ENCODE measurements around the gene PNLIPRP2. TPM values are rescaled to one million over a fixed set of nuclear protein-coding genes. Genes with fewer than 3 reads are reported as not detected.

Gene PNLIPRP2
- total RNA-seq, 1 donor from 2014 or later = 1.6 TPM

DNA sequence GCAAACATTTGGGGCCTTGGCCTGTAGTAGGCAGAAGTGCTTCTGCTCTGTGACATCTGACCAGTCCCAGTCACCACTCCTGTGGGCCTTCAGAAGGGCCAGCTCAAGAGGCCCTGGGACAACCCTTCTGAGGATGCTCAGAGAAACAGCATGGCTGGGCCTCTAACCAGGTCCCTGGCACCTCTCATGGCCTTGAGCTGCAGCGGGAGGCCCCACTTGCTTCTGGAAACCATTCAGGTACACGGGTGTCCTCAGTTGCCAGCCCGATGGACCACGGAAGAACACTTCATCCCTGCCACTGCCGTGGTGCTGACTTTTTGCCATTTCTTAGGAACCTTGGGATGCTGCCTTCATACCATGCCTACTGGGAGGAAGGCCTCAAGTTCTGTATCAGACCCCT lies 64.0 kb downstream of the PNLIPRP2 start:
- H3K4me3 Mint-ChIP-seq = no peak overlapping the region
- DNase-seq (ENCODE audit: low spot score) = no peak
- Histone ChIP-seq H3K9me3 (ENCODE audit: low read depth) (no peaks in the 10 kb centered on the region), H3K4me3 (no peak overlapping the region), H2AFZ (replicated peaks) (no peak overlapping the region), H4K20me1 (ENCODE audit: low read depth) (no peaks in the 10 kb centered on the region), H3K9ac (no peak overlapping the region), H3K4me1 (no peaks in the 10 kb centered on the region), H3K27me3 (no peaks in the 10 kb centered on the region), H3K79me2 (ENCODE audit: low read depth) (no peaks in the 10 kb centered on the region), H3K4me2 (no peak overlapping the region), H3K36me3 (no peaks in the 10 kb centered on the region), H3K27ac (no peak overlapping the region), H3F3A (ENCODE audit: low read depth) (no peaks in the 10 kb centered on the region)
- peaks cover 2% of the 10 kb centered on the region for H3K4me1 Mint-ChIP-seq
- TF ChIP-seq EZH2phosphoT487 (IDR thresholded peaks at IDR 0.05) = no peak
- TF ChIP-seq, protein P1, sequence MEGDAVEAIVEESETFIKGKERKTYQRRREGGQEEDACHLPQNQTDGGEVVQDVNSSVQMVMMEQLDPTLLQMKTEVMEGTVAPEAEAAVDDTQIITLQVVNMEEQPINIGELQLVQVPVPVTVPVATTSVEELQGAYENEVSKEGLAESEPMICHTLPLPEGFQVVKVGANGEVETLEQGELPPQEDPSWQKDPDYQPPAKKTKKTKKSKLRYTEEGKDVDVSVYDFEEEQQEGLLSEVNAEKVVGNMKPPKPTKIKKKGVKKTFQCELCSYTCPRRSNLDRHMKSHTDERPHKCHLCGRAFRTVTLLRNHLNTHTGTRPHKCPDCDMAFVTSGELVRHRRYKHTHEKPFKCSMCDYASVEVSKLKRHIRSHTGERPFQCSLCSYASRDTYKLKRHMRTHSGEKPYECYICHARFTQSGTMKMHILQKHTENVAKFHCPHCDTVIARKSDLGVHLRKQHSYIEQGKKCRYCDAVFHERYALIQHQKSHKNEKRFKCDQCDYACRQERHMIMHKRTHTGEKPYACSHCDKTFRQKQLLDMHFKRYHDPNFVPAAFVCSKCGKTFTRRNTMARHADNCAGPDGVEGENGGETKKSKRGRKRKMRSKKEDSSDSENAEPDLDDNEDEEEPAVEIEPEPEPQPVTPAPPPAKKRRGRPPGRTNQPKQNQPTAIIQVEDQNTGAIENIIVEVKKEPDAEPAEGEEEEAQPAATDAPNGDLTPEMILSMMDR (IDR thresholded peaks at IDR 0.05) = no peak
- no peak for TF ChIP-seq EZH2 (IDR thresholded peaks at IDR 0.05)
- peaks cover 1% of the 10 kb centered on the region for H3K36me3 Mint-ChIP-seq
- no peaks in the 10 kb centered on the region for H3K9me3 Mint-ChIP-seq
- no peak overlapping the region for H3K27ac Mint-ChIP-seq
- peaks cover 5% of the 10 kb centered on the region for H3K27me3 Mint-ChIP-seq (ENCODE audit: insufficient read depth, low read depth)

DNA sequence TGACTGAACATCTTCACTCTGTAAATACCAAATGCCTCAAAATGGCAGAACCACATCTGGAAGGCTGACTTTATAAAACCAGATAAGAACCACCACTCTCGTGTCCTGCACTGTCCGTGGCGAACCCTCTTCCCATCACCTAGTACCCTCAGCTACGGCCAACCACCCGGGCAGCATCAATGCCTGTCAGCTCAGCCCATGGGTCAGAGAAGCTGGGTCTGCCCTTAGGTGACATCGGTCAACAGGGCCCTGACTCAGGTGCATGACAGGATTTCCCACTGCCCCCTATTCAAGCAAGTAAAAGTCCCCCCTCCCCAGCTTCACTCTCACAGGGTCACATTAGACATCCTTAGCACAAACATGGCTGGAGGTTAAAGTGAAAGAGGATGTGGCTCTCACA lies 65.1 kb downstream of the PNLIPRP2 start:
- DNase-seq (ENCODE audit: low spot score) = no peak
- peak overlapping the region; percentile 29 for H3K27ac Mint-ChIP-seq
- H3K9me3 ChIP-seq (ENCODE audit: low read depth) = no peaks in the 10 kb centered on the region
- no peaks in the 10 kb centered on the region for H3K9me3 Mint-ChIP-seq
- no peak overlapping the region for H3K9ac ChIP-seq
- peaks cover 8% of the 10 kb centered on the region for H3K4me1 Mint-ChIP-seq
- no peaks in the 10 kb centered on the region for H3K36me3 ChIP-seq
- H3K4me2 ChIP-seq = no peak overlapping the region
- no peaks in the 10 kb centered on the region for H4K20me1 ChIP-seq (ENCODE audit: low read depth)
- H3K27ac ChIP-seq = no peak overlapping the region
- no peaks in the 10 kb centered on the region for H3K4me1 ChIP-seq
- TF ChIP-seq, protein P1 (IDR thresholded peaks at IDR 0.05) = no peak
- TF ChIP-seq EZH2 (IDR thresholded peaks at IDR 0.05) (no peak), EZH2phosphoT487 (IDR thresholded peaks at IDR 0.05) (no peak)
- H3K4me3 Mint-ChIP-seq = no peak overlapping the region
- no peaks in the 10 kb centered on the region for H3F3A ChIP-seq (ENCODE audit: low read depth)
- H3K36me3 Mint-ChIP-seq = peaks cover 1% of the 10 kb centered on the region
- H3K4me3 ChIP-seq = no peak overlapping the region
- no peaks in the 10 kb centered on the region for H3K79me2 ChIP-seq (ENCODE audit: low read depth)
- H2AFZ ChIP-seq (replicated peaks) = no peak overlapping the region
- H3K27me3 ChIP-seq = no peaks in the 10 kb centered on the region
- peaks cover 9% of the 10 kb centered on the region for H3K27me3 Mint-ChIP-seq (ENCODE audit: insufficient read depth, low read depth)

DNA sequence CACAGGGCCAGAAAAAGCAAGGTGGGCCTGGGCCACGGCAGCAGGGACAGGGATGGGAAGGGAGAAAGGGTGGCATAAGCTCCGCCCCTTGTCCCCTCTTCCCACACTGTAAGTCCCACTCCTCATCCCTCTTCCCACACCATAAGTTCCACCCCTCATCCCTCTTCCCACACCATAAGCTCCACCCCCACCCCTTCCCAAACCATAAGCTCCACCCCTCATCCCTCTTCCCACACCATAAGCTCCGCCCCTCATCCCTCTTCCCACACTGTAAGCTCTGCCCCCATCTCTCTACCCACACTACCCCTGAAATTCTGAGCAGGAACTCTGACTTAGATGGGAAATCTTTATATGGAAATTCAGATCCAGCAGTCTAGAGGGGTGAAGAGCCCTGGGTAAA lies 65.9 kb downstream of the PNLIPRP2 start:
- no peak overlapping the region for H3K9ac ChIP-seq
- H3K4me3 ChIP-seq = no peak overlapping the region
- H4K20me1 ChIP-seq (ENCODE audit: low read depth) = no peaks in the 10 kb centered on the region
- no peaks in the 10 kb centered on the region for H3K79me2 ChIP-seq (ENCODE audit: low read depth)
- TF ChIP-seq EZH2 (IDR thresholded peaks at IDR 0.05) (no peak), EZH2phosphoT487 (IDR thresholded peaks at IDR 0.05) (no peak)
- TF ChIP-seq, protein P1 (IDR thresholded peaks at IDR 0.05) = no peak
- no peaks in the 10 kb centered on the region for H3K27me3 ChIP-seq
- H2AFZ ChIP-seq (replicated peaks) = no peak overlapping the region
- H3F3A ChIP-seq (ENCODE audit: low read depth) = no peaks in the 10 kb centered on the region
- Mint-ChIP-seq H3K4me3 (no peak overlapping the region), H3K27me3 (ENCODE audit: insufficient read depth, low read depth) (peaks cover 13% of the 10 kb centered on the region), H3K9me3 (no peaks in the 10 kb centered on the region), H3K36me3 (no peaks in the 10 kb centered on the region), H3K27ac (no peak overlapping the region), H3K4me1 (peaks cover 13% of the 10 kb centered on the region)
- DNase-seq (ENCODE audit: low spot score) = no peak
- no peaks in the 10 kb centered on the region for H3K4me1 ChIP-seq
- no peak overlapping the region for H3K4me2 ChIP-seq
- no peak overlapping the region for H3K27ac ChIP-seq
- no peaks in the 10 kb centered on the region for H3K36me3 ChIP-seq
- no peaks in the 10 kb centered on the region for H3K9me3 ChIP-seq (ENCODE audit: low read depth)
